HG02938 (cell line): ENCODE results near the gene LCE2C.
"Not testable (repeated sequence)": the region's sequence is repeated elsewhere in the genome, so short reads cannot be mapped to it uniquely, and the experiment has no call there.

Source experiments
- ATAC-seq: cut with Tn5 transposase; IDR thresholded peaks from one replicate; pipeline ENCODE4 v1.9.1; 2021; ENCODE audit warnings: mild to moderate bottlenecking, moderate library complexity; ENCODE audit not compliant: unreplicated experiment

The LCE2C gene, protein sequence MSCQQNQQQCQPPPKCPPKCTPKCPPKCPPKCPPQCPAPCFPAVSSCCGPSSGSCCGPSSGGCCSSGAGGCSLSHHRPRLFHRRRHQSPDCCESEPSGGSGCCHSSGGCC

DNA sequence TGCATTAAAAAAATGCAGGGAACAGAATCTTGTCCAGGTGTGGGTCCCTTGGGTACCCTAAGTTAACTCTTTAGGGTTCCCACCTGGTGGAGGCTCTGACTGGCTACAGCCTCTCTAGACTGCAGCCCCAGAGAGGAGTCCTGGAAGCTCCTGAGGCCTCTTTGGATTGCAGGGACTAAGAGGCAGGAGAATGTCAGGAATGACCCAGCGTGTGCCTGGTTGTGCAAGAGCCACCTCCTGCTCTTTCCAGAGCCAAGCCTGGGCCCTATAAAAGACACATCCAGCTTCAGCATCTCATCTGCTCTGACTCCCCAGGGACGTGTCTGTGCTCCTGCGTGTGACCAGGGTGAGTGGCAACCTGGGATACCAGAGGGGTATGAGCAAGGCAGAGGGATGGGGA lies at the start of gene LCE2C:
TSS of gene LCE2C (plus strand) at position 297 of the 400 bp plus-strand sequence. CDS start 737 bp downstream, outside the sequence.
- ATAC-seq, result not testable (repeated sequence)

DNA sequence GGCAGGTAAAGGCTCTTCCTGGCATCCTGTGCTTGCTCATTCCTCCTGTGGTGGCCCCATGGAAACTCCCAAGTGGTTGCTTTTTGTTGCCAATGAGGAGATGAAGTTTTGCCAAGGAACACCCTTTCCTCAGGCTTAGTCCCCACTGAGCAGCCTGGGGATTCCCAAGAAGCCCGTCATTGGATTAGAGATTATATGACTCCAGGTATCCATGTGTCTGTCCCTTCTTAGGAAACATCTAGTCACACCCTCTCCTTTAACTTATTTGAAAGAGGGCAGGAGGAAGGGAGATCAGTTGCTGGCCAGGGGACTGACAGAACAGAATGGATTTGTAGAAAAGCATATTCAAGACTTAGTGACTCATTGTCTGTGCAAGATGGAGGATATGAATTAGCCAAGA lies 48.3 kb upstream of the LCE2C start:
- no peak for ATAC-seq

DNA sequence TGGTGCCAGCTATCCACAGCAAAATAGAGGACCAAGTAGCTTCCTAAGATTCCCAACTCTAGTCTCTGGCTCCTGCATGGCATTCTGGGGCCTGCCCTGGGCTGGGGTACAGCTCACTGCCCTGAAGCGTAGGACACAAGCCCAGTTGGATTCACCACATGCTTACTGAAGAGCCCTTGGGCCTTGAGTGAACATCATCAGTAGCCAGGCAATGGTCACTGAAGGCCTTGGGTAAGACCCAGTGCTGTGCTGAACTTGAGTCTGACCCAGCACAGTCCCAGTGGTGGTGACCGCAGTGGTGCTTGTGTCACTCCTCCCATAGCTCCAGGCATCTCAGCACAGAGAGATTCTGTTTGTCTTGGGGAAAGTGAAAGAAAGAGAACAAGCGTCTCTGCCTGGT lies 44.5 kb upstream of the LCE2C start:
- no peak for ATAC-seq

DNA sequence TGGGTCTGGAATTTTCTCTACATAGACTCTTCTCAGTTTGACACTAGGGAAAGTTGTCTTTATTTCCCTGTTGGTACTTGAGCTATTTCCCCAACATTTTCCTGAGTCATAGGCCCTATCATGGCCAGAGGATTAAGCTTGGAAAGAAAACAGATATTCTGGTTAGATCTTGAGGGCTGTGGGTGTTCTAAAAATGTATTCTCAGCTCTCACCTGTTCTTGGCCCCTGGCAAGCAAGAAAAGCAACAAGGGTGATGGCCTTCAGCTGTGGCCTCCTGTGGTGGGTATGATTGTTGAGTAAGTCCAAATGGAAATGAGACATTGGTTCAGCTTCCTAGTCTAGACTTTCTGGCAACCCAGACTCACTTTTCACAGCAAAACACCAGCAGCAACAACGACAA lies 34.7 kb upstream of the LCE2C start:
- no peak for ATAC-seq

DNA sequence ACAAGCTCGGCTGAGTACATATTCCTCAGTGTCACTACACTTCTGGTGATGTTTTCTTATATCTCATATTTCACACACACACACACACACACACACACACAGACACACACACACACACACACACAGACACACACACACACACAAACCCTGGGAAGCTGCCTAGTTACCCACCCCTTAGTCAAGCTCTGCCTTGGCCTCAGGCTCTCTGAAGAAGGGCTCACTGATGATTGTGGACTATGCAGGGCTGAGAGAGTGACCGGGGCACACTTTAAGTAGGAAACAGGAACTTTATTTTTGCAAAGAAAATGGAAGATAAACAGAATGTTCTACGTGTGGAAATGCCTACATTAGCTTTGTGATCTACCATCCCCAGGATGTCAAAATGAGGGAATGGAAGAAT lies 31.1 kb upstream of the LCE2C start:
- ATAC-seq, result no peak

DNA sequence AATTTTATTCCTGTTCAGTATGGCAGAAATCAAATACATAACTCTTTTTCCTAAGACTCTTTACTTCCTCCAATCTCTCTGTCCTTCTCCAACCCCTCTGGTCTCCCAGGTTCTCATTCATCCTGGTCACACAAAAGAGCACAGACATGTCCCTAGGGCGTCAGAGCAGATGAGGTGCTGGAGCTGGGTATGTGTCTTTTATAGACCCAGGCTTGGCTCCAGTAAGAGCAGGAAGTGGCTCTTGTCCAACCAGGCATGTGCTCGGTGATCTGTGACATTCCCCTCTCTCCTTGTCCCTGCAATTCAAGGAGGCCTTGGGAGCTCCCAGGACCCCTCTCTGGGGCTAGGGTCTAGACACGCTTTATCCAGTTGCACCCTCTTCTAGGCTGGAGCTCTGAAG lies 29.9 kb upstream of the LCE2C start:
- no peak for ATAC-seq

DNA sequence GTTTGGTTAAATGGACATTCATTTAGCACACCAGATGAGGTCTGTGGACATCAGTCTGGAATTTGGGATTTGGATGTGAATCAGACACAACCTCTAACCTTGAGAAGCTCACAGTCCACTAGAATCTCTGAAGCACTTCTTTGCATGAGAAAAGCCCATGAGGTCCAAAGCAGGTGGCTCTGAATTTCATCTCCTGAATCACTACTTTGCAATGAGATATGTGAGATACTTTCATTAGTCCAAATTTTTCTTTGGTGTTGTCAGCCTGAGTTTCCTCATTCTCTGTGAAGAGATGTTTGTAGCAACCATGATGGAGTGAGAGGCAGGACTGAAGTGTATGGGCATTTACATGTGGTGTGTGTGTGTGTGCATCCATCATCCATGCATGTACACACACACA lies 28.4 kb upstream of the LCE2C start:
- ATAC-seq, result no peak

DNA sequence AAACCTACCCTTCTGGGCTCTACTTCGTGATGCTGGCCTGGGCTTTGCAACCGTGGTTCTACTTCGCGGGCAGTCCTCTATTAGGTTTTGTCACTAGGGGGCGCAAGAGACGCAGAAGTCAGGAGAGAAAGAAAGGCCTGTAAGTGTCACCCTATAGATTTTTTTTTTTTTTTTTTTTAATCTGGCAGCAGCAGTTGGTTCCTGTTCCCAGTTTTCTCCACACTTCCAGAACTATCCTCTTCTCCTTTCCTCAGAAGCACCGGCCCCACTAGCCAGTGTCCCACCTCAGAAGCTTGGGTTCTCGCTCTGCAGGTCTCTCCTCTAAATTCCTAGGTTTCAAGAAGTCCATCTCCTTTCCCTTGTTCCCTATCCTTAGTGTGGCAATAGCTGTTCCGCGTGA lies 21.0 kb upstream of the LCE2C start:
- ATAC-seq, result no peak

DNA sequence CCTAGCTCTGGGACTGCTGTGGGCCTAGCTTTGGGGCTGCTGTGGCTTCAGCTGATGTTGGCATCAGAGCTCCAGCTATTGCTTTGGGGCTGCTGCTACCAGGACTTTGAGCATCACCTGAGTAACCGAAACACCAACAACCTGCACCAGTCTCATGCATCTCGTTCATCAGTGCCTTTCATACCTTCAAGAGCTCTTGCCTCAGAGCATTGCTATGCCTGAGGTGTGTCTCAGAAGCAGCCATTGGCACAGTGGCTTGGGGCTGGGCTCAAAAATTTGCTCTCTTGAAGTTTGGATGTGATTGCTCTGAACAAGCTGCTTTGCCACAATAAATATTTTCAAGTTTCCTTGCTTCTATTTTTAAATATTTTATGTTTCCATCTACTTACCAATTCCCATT lies 18.6 kb upstream of the LCE2C start:
- no peak for ATAC-seq

DNA sequence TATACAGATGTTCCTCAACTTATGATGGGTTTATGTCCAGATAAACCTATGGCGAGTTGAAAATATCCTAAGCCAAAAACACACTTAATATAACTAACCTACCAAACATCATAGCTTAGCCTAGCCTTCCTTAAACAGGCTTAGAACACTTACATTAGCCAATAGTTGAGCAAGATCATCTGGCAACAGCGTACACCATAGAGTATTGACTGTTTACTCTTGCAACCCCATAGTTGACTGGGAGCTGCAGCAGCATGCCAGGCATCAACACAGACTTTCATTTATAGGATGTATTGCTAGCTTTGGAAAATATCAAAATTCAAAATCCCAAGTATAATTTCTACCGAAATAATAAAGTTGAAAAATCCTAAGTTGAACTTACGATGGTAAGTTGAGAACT lies 17.4 kb upstream of the LCE2C start:
- ATAC-seq, result no peak

DNA sequence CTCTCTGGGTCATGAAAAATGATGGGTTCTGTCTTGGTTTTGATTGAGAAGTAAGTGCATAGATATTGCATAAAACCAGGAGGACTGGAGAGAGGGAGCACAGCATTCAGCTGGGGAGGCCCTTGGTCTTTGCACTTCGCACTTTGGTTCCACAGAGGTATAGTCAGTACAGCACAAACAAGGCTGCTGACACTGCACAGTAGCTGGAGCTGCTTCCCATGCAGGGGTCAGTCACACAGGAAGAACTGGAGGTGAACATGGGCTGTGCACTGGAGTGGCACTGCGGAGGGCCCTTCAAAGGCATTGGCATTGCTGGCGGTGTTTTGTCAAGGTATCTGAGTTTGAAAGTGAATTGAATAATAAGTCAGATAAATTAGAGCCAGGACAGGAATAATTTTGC lies 16.4 kb upstream of the LCE2C start:
- no peak for ATAC-seq

DNA sequence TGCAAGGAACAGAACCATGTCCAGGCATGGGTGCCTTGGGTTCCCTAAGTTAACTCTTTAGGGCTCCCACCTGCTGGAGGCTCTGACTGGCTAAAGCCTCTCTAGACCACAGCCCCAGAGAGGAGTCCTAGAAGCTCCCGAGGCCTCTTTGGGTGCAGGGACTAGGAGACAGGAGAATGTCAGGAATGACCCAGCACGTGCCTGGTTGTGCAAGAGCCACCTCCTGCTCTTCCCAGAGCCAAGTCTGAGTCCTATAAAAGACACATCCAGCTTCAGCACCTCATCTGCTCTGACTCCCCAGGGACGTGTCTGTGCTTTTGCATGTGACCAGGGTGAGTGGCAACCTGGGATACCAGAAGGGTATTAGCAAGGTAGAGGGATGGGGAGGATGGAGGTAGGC lies 12.0 kb upstream of the LCE2C start, which contains the start of gene LCE2D:
TSS of gene LCE2D (plus strand) at position 283 of the 400 bp plus-strand sequence. CDS start 726 bp downstream, outside the sequence.
- no peak for ATAC-seq

DNA sequence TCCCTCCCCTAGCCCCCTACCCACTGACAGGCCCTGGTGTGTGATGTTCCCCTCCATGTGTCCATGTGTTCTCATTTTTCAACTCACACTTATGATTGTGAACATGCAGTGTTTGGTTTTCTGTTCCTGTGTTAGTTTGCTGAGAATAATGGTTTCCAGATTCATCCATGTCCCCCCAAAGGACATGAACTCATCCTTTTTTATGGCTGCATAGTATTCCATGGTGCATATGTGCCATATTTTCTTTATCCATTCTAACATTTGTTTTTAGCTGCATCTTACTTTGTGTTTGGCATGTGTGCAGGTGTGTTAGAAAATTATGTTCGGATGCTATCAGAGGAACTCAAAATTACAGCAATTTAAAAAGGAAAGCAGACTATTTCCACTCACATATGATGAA lies 8.9 kb upstream of the LCE2C start:
- not testable (repeated sequence) for ATAC-seq

DNA sequence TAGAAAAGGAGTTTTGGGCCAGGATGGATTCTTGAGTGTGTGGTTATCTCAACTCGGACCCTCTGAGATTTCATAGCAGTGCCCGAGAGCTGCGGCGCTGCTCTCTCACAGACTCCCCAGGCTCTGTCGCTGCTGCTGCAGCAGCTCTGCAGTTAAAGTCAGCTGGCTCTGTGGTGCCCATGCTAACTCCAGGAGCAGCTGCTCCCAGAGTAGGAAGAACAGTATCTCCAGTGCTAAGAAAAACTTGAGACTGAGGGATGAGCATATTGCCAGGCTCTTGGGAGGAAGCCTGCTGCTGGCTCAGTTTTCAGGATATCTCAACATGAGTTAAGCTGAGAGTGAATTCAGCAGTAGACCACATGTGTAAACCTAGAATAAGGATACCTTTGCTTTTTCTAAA lies 7.4 kb upstream of the LCE2C start:
- no peak for ATAC-seq

DNA sequence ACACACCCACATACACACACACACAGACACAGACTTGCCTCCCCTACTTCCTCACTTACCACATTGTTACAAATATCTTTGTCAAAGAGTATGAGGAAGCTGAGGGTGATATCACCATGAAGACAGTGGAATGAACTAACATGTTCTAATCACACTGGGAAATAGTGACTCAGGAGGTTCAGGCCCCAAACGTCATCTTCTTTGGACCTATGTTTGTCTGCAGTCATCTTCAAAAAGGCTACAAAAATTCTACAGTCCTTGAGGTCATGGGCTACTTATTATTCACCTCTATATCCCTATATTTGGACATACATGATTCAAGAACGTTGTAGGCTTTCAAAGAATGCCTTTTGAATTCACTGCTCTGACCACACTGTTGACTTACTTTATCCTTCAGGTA lies 2.1 kb upstream of the LCE2C start:
- no peak for ATAC-seq

DNA sequence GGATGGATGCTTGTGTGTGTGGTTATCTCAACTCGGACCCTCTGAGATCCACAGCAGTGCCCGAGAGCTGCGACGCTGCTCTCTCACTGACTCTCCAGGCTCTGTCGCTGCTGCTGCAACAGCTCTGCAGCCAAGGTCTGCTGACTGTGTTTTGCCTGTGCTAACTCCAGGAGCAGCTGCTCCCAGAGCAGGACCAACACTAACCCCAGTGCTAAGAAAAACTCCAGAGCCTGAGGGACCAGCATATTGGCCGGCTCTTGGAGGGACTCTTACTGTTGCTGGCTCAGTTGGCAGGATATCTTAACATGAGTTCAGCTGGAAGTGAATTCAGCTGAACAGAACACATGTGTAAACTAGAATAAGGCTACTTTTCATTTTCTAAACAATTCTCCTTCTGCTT lies 4.4 kb downstream of the LCE2C start:
- ATAC-seq, result no peak

DNA sequence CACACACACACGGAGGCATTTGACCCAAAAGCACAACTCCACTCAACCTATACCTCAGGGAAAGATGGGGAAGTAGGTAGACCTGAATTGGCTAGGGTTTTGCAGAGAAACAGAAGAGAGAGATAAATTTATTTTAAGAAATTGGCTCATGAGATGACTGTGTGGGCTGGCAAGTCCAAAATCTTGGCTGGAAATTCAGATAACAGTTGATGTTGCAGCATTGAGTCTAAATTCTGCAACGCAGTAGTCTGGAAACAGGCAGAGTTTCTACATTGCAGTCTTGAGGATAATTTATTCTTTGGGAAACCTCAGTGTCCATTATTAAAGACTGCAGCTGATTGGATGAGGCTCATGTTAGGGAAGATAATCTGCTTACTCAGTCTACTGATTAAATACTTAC lies 6.5 kb downstream of the LCE2C start:
- no peak for ATAC-seq

DNA sequence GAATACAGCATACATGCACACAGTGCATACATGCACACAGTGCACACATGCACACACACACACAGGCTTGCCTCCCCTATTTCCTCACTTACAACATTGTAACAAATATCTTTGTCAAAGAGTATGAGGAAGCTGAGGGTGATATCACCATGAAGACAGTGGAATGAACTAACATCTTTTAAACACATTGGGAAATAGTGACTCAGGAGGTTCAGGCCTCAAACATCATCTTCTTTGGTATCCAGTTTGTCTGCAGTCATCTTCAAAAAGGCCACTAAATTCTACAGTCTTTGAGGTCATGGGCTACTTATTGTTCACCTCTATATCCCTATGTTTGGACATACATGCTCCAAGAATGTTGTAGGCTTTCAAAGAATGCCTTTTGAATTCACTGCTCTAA lies 8.8 kb downstream of the LCE2C start:
- no peak for ATAC-seq

DNA sequence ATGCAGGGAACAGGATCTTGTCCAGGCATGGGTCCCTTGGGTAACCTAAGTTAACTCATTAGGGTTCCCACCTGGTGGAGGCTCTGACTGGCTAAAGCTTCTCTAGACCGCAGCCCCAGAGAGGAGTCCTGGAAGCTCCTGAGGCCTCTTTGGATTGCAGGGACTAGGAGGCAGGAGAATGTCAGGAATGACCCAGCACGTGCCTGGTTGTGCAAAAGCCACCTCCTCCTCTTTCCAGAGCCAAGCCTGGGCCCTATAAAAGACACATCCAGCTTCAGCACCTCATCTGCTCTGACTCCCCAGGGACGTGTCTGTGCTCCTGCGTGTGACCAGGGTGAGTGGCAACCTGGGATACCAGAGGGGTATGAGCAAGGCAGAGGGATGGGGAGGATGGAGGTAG lies 10.7 kb downstream of the LCE2C start, which contains the start of gene LCE2B:
TSS of gene LCE2B (plus strand) at position 301 of the 400 bp plus-strand sequence. CDS start 721 bp downstream, outside the sequence.
- not testable (repeated sequence) for ATAC-seq

DNA sequence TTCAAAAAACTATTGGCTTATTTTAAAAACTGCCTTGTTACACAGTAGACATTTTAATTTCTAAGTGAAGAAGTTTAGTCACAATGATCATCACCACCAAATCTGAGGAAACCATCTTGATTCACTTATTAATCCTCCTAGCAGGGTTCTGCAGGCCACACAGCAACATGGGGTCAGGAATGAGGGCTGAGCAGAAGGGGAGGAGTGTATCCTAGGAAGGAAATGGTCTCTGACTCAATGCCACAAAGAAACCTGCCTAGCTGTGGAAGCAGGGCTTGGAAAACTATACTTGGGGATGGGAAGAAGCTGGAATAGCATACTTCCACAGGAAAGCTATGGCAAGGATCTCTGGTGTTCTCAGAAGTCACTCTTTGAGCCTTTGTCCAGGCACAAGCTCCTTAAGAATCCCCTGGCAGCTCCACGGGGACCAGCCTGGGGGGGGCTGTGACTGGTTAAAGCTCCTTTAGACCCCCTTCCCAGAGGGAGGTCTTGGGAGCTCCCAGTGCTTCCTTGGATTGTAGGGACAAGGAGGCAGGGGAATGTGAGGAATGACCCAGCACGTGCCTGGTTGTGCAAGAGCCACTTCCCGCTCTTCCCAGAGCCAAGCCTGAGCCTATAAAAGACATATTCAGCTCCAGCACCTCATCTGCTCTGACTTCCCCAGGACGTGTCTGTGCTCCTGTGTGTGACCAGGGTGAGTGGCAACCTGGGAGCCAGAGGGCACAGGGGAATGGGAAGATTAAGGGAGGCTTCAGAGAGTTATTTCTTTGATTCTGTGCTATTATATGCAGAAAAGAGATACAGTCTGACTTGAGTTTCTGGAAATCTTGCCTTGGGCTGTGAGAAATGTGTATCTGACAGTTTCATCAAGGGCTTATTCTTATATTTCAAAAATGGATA lies 22.9 kb downstream of the LCE2C start, which contains the start of gene LCE2A:
TSS of gene LCE2A (plus strand) at position 645 of the 900 bp plus-strand sequence. CDS start 557 bp downstream, outside the sequence.
- ATAC-seq, result no peak

DNA sequence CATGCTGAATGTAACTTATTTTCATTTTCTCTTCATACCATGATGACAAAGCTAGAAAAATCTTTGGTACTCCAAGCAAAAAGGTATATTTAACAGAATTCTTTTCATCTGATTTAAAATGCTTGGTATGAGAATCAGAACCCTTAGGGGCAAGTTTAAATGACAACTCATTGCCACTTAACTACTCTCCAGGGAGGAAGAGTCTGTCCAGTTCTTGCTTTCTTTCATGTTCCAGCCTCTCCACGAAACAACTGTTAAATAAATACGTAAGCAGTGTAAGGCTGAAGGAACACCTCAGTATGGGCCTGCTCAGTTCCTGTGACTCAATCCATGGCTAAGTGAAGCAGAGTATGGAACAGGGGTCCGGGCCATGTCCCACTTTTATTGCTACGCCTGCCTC lies 24.7 kb downstream of the LCE2C start:
- ATAC-seq, result no peak

DNA sequence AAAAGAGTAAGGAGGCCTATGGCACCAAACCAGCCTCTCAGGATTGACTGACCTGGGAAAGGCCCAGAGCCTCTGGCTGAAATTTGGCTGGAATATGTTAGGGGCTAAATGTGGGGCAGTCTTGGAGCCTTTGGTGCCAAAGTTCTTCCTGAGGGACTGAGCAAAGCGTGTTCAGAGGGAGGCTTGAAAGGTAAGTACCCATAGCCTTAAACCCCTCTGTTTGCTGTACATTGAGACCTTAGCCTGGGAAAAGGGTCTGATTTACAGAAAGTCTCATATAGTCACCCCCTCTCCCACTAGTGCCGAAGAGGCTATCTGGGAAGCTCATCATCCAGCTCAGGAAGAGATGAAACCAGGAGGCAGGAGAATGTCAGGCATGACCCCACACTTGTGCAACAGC lies 32.8 kb downstream of the LCE2C start, which contains the start of gene LCE4A:
TSS of gene LCE4A (plus strand) at position 301 of the 400 bp plus-strand sequence. CDS start 916 bp downstream, outside the sequence.
- no peak for ATAC-seq
